ENCODE data around the gene MDN1.

- TF ChIP-seq POLR2AphosphoS5 (IDR thresholded peaks at IDR 0.05) (no peak), POLR2A (IDR thresholded peaks at IDR 0.05) (no peak)
- TF ChIP-seq, protein P1, sequence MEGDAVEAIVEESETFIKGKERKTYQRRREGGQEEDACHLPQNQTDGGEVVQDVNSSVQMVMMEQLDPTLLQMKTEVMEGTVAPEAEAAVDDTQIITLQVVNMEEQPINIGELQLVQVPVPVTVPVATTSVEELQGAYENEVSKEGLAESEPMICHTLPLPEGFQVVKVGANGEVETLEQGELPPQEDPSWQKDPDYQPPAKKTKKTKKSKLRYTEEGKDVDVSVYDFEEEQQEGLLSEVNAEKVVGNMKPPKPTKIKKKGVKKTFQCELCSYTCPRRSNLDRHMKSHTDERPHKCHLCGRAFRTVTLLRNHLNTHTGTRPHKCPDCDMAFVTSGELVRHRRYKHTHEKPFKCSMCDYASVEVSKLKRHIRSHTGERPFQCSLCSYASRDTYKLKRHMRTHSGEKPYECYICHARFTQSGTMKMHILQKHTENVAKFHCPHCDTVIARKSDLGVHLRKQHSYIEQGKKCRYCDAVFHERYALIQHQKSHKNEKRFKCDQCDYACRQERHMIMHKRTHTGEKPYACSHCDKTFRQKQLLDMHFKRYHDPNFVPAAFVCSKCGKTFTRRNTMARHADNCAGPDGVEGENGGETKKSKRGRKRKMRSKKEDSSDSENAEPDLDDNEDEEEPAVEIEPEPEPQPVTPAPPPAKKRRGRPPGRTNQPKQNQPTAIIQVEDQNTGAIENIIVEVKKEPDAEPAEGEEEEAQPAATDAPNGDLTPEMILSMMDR (IDR thresholded peaks at IDR 0.05) = no peak
Measured at GRCh38 chr6:89616531-89616930, 203.1 kb downstream of the MDN1 start.
